SU-DHL-6 (cell line): ENCODE measurements around the gene MDM2.

Experiments
- H2AFZ ChIP-seq: fragments of 200-600 bp; sonication (generic); 2 replicates; pipeline ENCODE4 v1.6.1; 2014; ENCODE audit warnings: low read depth, mild to moderate bottlenecking, moderate library complexity, mixed read lengths, antibody characterized with exemption, low read length; ENCODE audit not compliant: severe bottlenecking
- H3F3A ChIP-seq: fragments of 200-600 bp; shearing (Covaris generic); 2 replicates; pipeline ENCODE4 v1.6.0; 2016; ENCODE audit warnings: antibody characterized with exemption, mild to moderate bottlenecking; ENCODE audit not compliant: insufficient read depth
- H3K27ac ChIP-seq: fragments of 200-600 bp; sonication (generic); 2 replicates; pipeline ENCODE4 v1.5.1; 2016; ENCODE audit warnings: low read depth, mild to moderate bottlenecking, low read length, moderate library complexity, mixed read lengths
- H3K27me3 ChIP-seq: fragments of 200-600 bp; sonication (generic), shearing (Covaris generic); 2 replicates; pipeline ENCODE4 v1.6.0; 2014; ENCODE audit warnings: mild to moderate bottlenecking, low read length
- H3K36me3 ChIP-seq: fragments of 200-600 bp; sonication (generic); 2 replicates; pipeline ENCODE4 v1.6.1; 2014; ENCODE audit warnings: mild to moderate bottlenecking, low read length, mixed read lengths
- H3K4me2 ChIP-seq: fragments of 300-600, 200-600 bp; shearing (Covaris generic), sonication (generic); 2 replicates; pipeline ENCODE4 v1.6.0; 2014; ENCODE audit warnings: low read length, low read depth, mild to moderate bottlenecking; ENCODE audit not compliant: poor library complexity, severe bottlenecking
- H3K4me3 ChIP-seq: fragments of 200-600 bp; sonication (generic); 2 replicates; pipeline ENCODE4 v1.5.1; 2014; ENCODE audit warnings: antibody characterized with exemption, low read length, mild to moderate bottlenecking, mixed read lengths; ENCODE audit not compliant: insufficient read depth, poor library complexity, severe bottlenecking
- H3K79me2 ChIP-seq: fragments of 200-600 bp; sonication (generic); 2 replicates; pipeline ENCODE4 v1.6.1; 2014; ENCODE audit warnings: mild to moderate bottlenecking, low read length, moderate library complexity; ENCODE audit not compliant: insufficient read depth
- H3K9ac ChIP-seq: fragments of 200-600 bp; sonication (generic); 2 replicates; pipeline ENCODE4 v1.7.0; 2014; ENCODE audit warnings: mild to moderate bottlenecking, low read length
- H3K9me2 ChIP-seq: fragments of 200-600 bp; sonication (generic); replicated peaks from 2 replicates; pipeline ENCODE4 v1.6.1; 2014; ENCODE audit warnings: low read length; ENCODE audit not compliant: insufficient read depth
- H3K9me3 ChIP-seq: fragments of 200-600 bp; sonication (generic); 2 replicates; pipeline ENCODE4 v1.6.1; 2014; ENCODE audit warnings: low read length, mixed read lengths; ENCODE audit not compliant: insufficient read depth
- H4K20me1 ChIP-seq: fragments of 200-600 bp; sonication (generic); 2 replicates; pipeline ENCODE4 v1.6.1; 2014; ENCODE audit warnings: low read depth, mild to moderate bottlenecking, antibody characterized with exemption, low read length, moderate library complexity, mixed read lengths
- EZH2phosphoT487 ChIP-seq: fragments of 200-600 bp; sonication (generic), shearing (Covaris generic); conservative IDR thresholded peaks from 2 replicates; pipeline ENCODE4 v1.6.1; 2018; ENCODE audit warnings: mild to moderate bottlenecking, antibody characterized with exemption, low read length, moderate library complexity, mixed read lengths
- TF ChIP-seq, protein P1 (sequence below): fragments of 200-600 bp; sonication (generic); IDR thresholded peaks from one replicate; pipeline ENCODE4 v1.5.1; 2017; ENCODE audit warnings: antibody characterized with exemption, mild to moderate bottlenecking, low read length, moderate library complexity; ENCODE audit not compliant: insufficient read depth, poor library complexity, severe bottlenecking

The MDM2 gene

DNA sequence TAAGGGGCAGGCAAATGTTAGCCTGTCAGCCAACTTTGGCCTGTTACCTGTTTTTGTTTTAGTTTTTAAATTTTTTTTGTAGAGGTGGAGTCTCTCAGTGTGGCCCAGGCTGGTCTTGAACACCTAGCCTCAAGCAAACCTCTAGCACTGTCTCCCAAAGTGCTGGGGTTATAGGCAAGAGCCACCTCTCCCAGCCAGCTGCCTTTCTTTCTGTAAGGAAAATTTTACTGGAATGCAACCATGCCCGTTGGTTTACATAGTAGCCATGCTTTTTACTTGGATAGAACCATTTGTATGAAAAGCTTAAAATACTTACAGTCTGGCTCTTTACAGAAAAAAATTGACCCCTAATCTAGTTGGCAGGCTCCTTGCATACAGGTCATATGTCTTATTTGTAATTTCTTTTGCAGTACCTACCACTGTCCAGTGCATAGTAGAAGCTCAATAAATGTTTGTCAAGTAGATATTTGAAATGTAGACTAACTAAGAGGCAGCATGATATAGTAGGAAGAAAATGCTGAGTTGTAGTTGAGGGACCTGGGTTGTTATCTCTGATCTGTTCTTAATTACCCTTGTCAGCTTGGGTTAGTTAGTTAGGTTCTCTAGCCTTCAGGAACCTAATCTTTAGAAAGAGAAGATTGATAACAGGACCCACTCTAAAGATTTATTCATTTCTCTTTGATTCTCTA is 4.7 kb downstream of the MDM2 start:
- Histone ChIP-seq H3K4me3 (no peak overlapping the region), H3K4me2 (no peak overlapping the region), H3K27me3 (no peaks in the 10 kb centered on the region), H3K9me3 (no peaks in the 10 kb centered on the region), H3K9ac (no peak overlapping the region), H3K9me2 (no peaks in the 10 kb centered on the region), H3K36me3 (peaks cover 53% of the 10 kb centered on the region), H3F3A (peaks cover 17% of the 10 kb centered on the region), H2AFZ (no peak overlapping the region), H3K79me2 (peaks cover 75% of the 10 kb centered on the region), H3K27ac (no peak overlapping the region), H4K20me1 (peaks cover 18% of the 10 kb centered on the region; the same call in 1 of the 2 replicates)
- TF ChIP-seq, protein P1, sequence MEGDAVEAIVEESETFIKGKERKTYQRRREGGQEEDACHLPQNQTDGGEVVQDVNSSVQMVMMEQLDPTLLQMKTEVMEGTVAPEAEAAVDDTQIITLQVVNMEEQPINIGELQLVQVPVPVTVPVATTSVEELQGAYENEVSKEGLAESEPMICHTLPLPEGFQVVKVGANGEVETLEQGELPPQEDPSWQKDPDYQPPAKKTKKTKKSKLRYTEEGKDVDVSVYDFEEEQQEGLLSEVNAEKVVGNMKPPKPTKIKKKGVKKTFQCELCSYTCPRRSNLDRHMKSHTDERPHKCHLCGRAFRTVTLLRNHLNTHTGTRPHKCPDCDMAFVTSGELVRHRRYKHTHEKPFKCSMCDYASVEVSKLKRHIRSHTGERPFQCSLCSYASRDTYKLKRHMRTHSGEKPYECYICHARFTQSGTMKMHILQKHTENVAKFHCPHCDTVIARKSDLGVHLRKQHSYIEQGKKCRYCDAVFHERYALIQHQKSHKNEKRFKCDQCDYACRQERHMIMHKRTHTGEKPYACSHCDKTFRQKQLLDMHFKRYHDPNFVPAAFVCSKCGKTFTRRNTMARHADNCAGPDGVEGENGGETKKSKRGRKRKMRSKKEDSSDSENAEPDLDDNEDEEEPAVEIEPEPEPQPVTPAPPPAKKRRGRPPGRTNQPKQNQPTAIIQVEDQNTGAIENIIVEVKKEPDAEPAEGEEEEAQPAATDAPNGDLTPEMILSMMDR: no peak

DNA sequence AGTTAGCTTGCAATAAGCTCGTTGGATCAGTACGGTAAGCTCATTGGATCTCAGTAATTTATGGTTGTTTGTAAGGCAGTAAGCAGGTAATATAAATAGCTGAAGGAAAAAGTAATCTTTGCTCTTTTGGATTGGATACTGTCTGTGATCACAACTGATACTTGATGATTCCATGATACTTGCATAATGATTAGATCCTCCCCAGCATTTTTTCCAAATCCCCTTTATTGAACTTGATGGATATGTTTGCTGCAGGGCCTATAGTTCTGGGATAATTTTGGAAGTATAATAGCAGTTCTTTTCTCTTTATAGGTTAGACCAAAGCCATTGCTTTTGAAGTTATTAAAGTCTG is 5.2 kb downstream of the MDM2 start:
- TF ChIP-seq, protein P1: no peak
- no peak for TF ChIP-seq EZH2phosphoT487
- Histone ChIP-seq H4K20me1 (peaks cover 18% of the 10 kb centered on the region; the same call in 1 of the 2 replicates), H3K9ac (no peak overlapping the region), H3K9me3 (no peaks in the 10 kb centered on the region), H3K36me3 (peaks cover 57% of the 10 kb centered on the region), H3K79me2 (peaks cover 73% of the 10 kb centered on the region), H3F3A (peaks cover 17% of the 10 kb centered on the region; the same call in 1 of the 2 replicates), H3K9me2 (no peaks in the 10 kb centered on the region), H3K27me3 (no peaks in the 10 kb centered on the region), H3K27ac (no peak overlapping the region), H2AFZ (no peak overlapping the region), H3K4me2 (no peak overlapping the region), H3K4me3 (no peak overlapping the region)

DNA sequence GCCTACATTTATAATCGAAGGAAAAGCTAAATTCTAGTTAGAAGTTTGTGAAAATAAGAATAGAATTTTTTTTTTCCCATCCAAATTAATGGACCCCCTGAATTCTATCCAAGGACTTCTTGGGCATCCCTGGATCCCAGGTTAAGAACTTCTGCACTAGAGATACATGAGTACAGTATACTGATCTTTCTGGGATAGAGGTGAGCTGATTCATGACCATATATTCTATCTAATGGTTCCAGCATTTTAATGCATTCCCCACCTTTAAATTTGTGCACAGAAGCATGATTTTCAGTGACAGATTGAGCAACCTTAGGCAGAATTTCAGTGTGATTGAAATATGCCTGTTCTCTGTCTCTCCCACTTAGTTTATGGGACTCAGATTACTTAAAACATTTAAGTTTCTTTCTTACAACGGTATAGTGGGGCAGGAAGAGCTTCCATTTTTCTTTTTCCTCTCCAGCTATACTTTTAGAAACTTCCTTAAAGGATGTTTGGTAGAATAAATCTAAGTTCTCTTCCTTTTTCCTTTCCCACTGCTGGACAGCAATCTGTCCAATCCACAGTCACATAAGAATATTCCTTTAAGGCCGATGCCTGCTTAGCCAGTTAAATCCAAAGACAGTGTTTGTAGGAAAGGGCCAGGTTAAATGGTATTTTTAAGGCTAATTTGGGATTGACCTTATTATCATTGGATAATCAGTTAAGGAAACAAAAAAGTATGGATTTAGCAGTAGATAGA is 6.7 kb downstream of the MDM2 start:
- Histone ChIP-seq H3F3A (peaks cover 7% of the 10 kb centered on the region; the same call in 1 of the 2 replicates), H2AFZ (no peak overlapping the region), H3K36me3 (peaks cover 57% of the 10 kb centered on the region), H3K4me3 (no peak overlapping the region), H3K4me2 (no peak overlapping the region), H3K9me3 (no peaks in the 10 kb centered on the region), H3K9ac (no peak overlapping the region), H3K27ac (no peak overlapping the region), H3K79me2 (peaks cover 67% of the 10 kb centered on the region), H3K27me3 (no peaks in the 10 kb centered on the region), H4K20me1 (peaks cover 22% of the 10 kb centered on the region), H3K9me2 (no peaks in the 10 kb centered on the region)
- TF ChIP-seq EZH2phosphoT487: no peak
- TF ChIP-seq, protein P1: no peak
